H9 (cell line): ENCODE results near the gene SNX25. TPM values are rescaled to one million over a fixed set of nuclear protein-coding genes. Genes with fewer than 3 reads are reported as not detected.
A peak's percentile ranks its signal among the peaks of the same experiment; 100 is the strongest.

Experiments
- DNase-seq: peaks from one replicate; pipeline ENCODE4 v3.0.0-alpha.2; 2017
- H2AFZ ChIP-seq: one replicate; pipeline ENCODE4 v1.6.1; 2013; ENCODE audit warnings: mild to moderate bottlenecking, low read length, control low read depth, moderate library complexity
- H2AK5ac ChIP-seq: 2 replicates; pipeline ENCODE4 v1.6.1; 2013; ENCODE audit warnings: low read length, control low read depth, mixed read lengths; ENCODE audit not compliant: insufficient read length
- H2BK120ac ChIP-seq: one replicate; pipeline ENCODE4 v1.6.1; 2013; ENCODE audit warnings: low read depth, mild to moderate bottlenecking, low read length, control low read depth, inconsistent platforms; ENCODE audit not compliant: poor library complexity, severe bottlenecking
- H2BK12ac ChIP-seq: 2 replicates; pipeline ENCODE4 v1.6.1; 2013; ENCODE audit warnings: low read length, control low read depth, mixed read lengths, low read depth; ENCODE audit not compliant: insufficient read length
- H2BK15ac ChIP-seq: 2 replicates; pipeline ENCODE4 v1.6.1; 2013; ENCODE audit warnings: low read depth, low read length, control low read depth
- H2BK20ac ChIP-seq: one replicate; pipeline ENCODE4 v1.6.1; 2013; ENCODE audit warnings: low read depth, mild to moderate bottlenecking, low read length, control low read depth, inconsistent platforms; ENCODE audit not compliant: poor library complexity, severe bottlenecking
- H2BK5ac ChIP-seq: 2 replicates; pipeline ENCODE4 v1.6.1; 2013; ENCODE audit warnings: low read length, control low read depth, mixed read lengths; ENCODE audit not compliant: insufficient read length
- H3K14ac ChIP-seq: 2 replicates; pipeline ENCODE4 v1.6.1; 2013; ENCODE audit warnings: low read length, control low read depth; ENCODE audit not compliant: insufficient read depth
- H3K18ac ChIP-seq: 2 replicates; pipeline ENCODE4 v1.6.1; 2013; ENCODE audit warnings: low read depth, mild to moderate bottlenecking, mixed read lengths, low read length, control low read depth; ENCODE audit not compliant: insufficient read length
- H3K23ac ChIP-seq: 2 replicates; pipeline ENCODE4 v1.6.1; 2013; ENCODE audit warnings: low read length, control low read depth, mixed read lengths, low read depth; ENCODE audit not compliant: insufficient read length
- H3K23me2 ChIP-seq: 2 replicates; pipeline ENCODE4 v1.6.1; 2013; ENCODE audit warnings: low read depth, mild to moderate bottlenecking, mixed read lengths, low read length, control low read depth; ENCODE audit not compliant: insufficient read length, poor library complexity, severe bottlenecking
- H3K27ac ChIP-seq: 2 replicates; pipeline ENCODE4 v1.5.1; 2013; ENCODE audit warnings: low read length, control low read depth, mixed read lengths, low read depth; ENCODE audit not compliant: insufficient read length
- H3K27me3 ChIP-seq: 2 replicates; pipeline ENCODE4 v1.6.1; 2013; ENCODE audit warnings: low read length, control low read depth, inconsistent platforms; ENCODE audit not compliant: insufficient read depth
- H3K4ac ChIP-seq: 2 replicates; pipeline ENCODE4 v1.6.1; 2013; ENCODE audit warnings: low read depth, mild to moderate bottlenecking, control low read depth, inconsistent platforms, low read length, moderate library complexity
- H3K4me1 ChIP-seq: 2 replicates; pipeline ENCODE4 v1.6.1; 2013; ENCODE audit warnings: low read length, control low read depth, inconsistent platforms; ENCODE audit not compliant: insufficient read depth
- H3K4me2 ChIP-seq: 2 replicates; pipeline ENCODE4 v1.6.1; 2013; ENCODE audit warnings: low read length, control low read depth, mixed read lengths; ENCODE audit not compliant: insufficient read length, insufficient read depth
- H3K56ac ChIP-seq: 2 replicates; pipeline ENCODE4 v1.6.1; 2013; ENCODE audit warnings: low read depth, mild to moderate bottlenecking, mixed read lengths, low read length, control low read depth; ENCODE audit not compliant: insufficient read length
- H3K79me1 ChIP-seq: 2 replicates; pipeline ENCODE4 v1.6.1; 2013; ENCODE audit warnings: low read depth, mild to moderate bottlenecking, moderate library complexity, low read length, control low read depth, inconsistent platforms; ENCODE audit not compliant: insufficient read depth, poor library complexity, severe bottlenecking
- H3K79me2 ChIP-seq: 2 replicates; pipeline ENCODE4 v1.6.1; 2013; ENCODE audit warnings: low read length, control low read depth, inconsistent platforms; ENCODE audit not compliant: insufficient read depth
- H3K9ac ChIP-seq: 2 replicates; pipeline ENCODE4 v1.6.1; 2013; ENCODE audit warnings: low read length, control low read depth, mixed read lengths; ENCODE audit not compliant: insufficient read length; ENCODE audit errors: extremely low read depth
- H3K9me3 ChIP-seq: one replicate; pipeline ENCODE4 v1.6.1; 2013; ENCODE audit warnings: low read depth, low read length, inconsistent platforms; ENCODE audit not compliant: control insufficient read depth
- H3T11ph ChIP-seq: one replicate; pipeline ENCODE4 v1.6.1; 2013; ENCODE audit warnings: mild to moderate bottlenecking, low read length, control low read depth, inconsistent platforms
- H4K20me1 ChIP-seq: one replicate; pipeline ENCODE4 v1.6.1; 2013; ENCODE audit not compliant: control insufficient read depth, insufficient read length, insufficient read depth
- H4K5ac ChIP-seq: 2 replicates; pipeline ENCODE4 v1.6.1; 2013; ENCODE audit warnings: low read depth, mild to moderate bottlenecking, mixed read lengths, low read length, control low read depth; ENCODE audit not compliant: insufficient read length
- H4K8ac ChIP-seq: replicated peaks from 2 replicates; pipeline ENCODE4 v1.6.1; 2013; ENCODE audit warnings: low read length, control low read depth, mixed read lengths, low read depth; ENCODE audit not compliant: insufficient read length
- H4K91ac ChIP-seq: 2 replicates; pipeline ENCODE4 v1.6.1; 2013; ENCODE audit warnings: low read depth, mild to moderate bottlenecking, moderate library complexity, mixed read lengths, low read length, control low read depth; ENCODE audit not compliant: insufficient read length
- H3K27ac Mint-ChIP-seq, 3 experiments: 2 replicates in 2 of 3; 3 replicates in 1 of 3; pipeline ENCODE4 v1.8.0; 2020 to 2021; ENCODE audit warnings: mixed read lengths in 3 of 3, mild to moderate bottlenecking in 1 of 3, moderate library complexity in 1 of 3
- H3K27me3 Mint-ChIP-seq: 2 replicates; pipeline ENCODE4 v1.8.0; 2021; ENCODE audit warnings: low read depth, mild to moderate bottlenecking, moderate library complexity, mixed read lengths
- H3K36me3 Mint-ChIP-seq, 3 experiments: 2 replicates in 2 of 3; 3 replicates in 1 of 3; pipeline ENCODE4 v1.8.0; 2020 to 2021; ENCODE audit warnings: low read depth in 3 of 3, mixed read lengths in 3 of 3; ENCODE audit not compliant: insufficient read depth in 1 of 3
- H3K4me1 Mint-ChIP-seq, 2 experiments: 2 replicates each; pipeline ENCODE4 v1.8.0; 2020; ENCODE audit warnings: mixed read lengths in 2 of 2
- H3K4me3 Mint-ChIP-seq, 2 experiments: 2 replicates in 1 of 2; 3 replicates in 1 of 2; pipeline ENCODE4 v1.8.0; 2020 to 2021; ENCODE audit warnings: mild to moderate bottlenecking in 2 of 2, mixed read lengths in 2 of 2, moderate library complexity in 1 of 2
- H3K9me3 Mint-ChIP-seq, 2 experiments: 2 replicates in 1 of 2; 3 replicates in 1 of 2; pipeline ENCODE4 v1.8.0; 2020; ENCODE audit warnings: mild to moderate bottlenecking in 2 of 2, mixed read lengths in 2 of 2, moderate library complexity in 1 of 2
- WGBS: extraction: QIAGEN DNeasy Blood & Tissue Kit; methylation state at CpG from one replicate; pipeline ENCODE4 v1.1.7; 2013; ENCODE audit warnings: missing lambda C conversion rate, low lambda C conversion rate, mixed read lengths; ENCODE audit not compliant: insufficient read length; ENCODE audit errors: extremely low coverage; 5-methylcytosine and 5-hydroxymethylcytosine counted together
- total RNA-seq: library from RNA; stranded (reverse); gene quantifications from 2 replicates; pipeline ENCODE4 v1.2.1, GENCODE V29; 2021
- TF ChIP-seq, protein P1 (sequence below): fragments of 200-600 bp; sonication (generic); conservative IDR thresholded peaks from 3 replicates; pipeline ENCODE4 v1.8.0; 2021; ENCODE audit warnings: antibody characterized with exemption, mild to moderate bottlenecking

Gene SNX25
- total RNA-seq, 1 experiment from 2014 or later, result 28.2 TPM

DNA sequence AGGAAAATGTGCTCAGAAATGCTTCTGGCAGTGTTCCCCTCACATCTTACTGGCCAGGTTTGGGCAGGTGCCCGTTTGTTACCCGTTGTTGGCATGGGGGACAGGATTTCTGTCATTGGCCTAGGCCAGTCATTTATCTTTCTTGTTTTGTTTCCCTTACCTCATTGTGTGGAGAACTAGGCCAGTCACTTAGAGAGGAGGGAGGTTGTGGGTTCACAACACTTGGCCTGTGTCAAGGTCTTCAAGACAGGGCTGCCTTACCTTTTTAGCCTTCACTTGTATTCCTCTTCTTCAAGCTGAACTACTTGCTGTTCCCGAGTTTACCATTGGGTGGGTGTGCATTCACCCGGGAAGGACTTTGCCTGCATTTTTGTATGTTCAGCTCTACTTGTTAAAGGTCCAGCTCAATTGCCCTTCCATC, 17.7 kb downstream of the SNX25 start:
- Histone ChIP-seq H4K5ac (no peak overlapping the region), H3K79me2 (peaks cover 4% of the 10 kb centered on the region; the same call in 1 of the 2 replicates), H3K9me3 (no peaks in the 10 kb centered on the region), H3K79me1 (peaks cover 17% of the 10 kb centered on the region), H4K20me1 (no peaks in the 10 kb centered on the region), H3K4ac (no peak overlapping the region), H3K9ac (no peak overlapping the region), H3K23ac (no peak overlapping the region), H3T11ph (no peak overlapping the region), H3K27me3 (no peaks in the 10 kb centered on the region), H2BK20ac (no peak overlapping the region), H4K91ac (peak overlapping the region; percentile 85), H4K8ac (no peak overlapping the region), H3K4me1 (no peaks in the 10 kb centered on the region; the same call in 1 of the 2 replicates), H3K23me2 (peaks cover 4% of the 10 kb centered on the region), H2AK5ac (no peak overlapping the region), H3K18ac (no peak overlapping the region), H2BK5ac (no peak overlapping the region), H3K27ac (no peak overlapping the region), H2BK12ac (no peak overlapping the region), H3K14ac (no peak overlapping the region), H3K56ac (no peak overlapping the region), H2BK15ac (no peak overlapping the region), H3K4me2 (no peak overlapping the region), H2BK120ac (no peak overlapping the region), H2AFZ (no peak overlapping the region)
- H3K27ac Mint-ChIP-seq, result no peak overlapping the region
- TF ChIP-seq, protein P1, sequence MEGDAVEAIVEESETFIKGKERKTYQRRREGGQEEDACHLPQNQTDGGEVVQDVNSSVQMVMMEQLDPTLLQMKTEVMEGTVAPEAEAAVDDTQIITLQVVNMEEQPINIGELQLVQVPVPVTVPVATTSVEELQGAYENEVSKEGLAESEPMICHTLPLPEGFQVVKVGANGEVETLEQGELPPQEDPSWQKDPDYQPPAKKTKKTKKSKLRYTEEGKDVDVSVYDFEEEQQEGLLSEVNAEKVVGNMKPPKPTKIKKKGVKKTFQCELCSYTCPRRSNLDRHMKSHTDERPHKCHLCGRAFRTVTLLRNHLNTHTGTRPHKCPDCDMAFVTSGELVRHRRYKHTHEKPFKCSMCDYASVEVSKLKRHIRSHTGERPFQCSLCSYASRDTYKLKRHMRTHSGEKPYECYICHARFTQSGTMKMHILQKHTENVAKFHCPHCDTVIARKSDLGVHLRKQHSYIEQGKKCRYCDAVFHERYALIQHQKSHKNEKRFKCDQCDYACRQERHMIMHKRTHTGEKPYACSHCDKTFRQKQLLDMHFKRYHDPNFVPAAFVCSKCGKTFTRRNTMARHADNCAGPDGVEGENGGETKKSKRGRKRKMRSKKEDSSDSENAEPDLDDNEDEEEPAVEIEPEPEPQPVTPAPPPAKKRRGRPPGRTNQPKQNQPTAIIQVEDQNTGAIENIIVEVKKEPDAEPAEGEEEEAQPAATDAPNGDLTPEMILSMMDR, result no peak; the same call in 2 of the 3 replicates
- no peak overlapping the region for H3K4me3 Mint-ChIP-seq
- H3K4me1 Mint-ChIP-seq, result no peaks in the 10 kb centered on the region; a peak in 1 of 4 replicates
- no peaks in the 10 kb centered on the region; a peak in 1 of 5 replicates for H3K9me3 Mint-ChIP-seq
- H3K27me3 Mint-ChIP-seq, result no peaks in the 10 kb centered on the region
- H3K36me3 Mint-ChIP-seq, result no peaks in the 10 kb centered on the region
- WGBS, result no CpG with 5 or more reads among the region's 4 CpGs
- DNase-seq, result no peak
